Ascending aorta (tissue), 2 donors: ENCODE data around the gene FRAS1. TPM values are rescaled to one million over a fixed set of nuclear protein-coding genes. Genes with fewer than 3 reads are reported as not detected.
A peak's percentile ranks its signal among the peaks of the same experiment; 100 is the strongest.

Source experiments
- DNase-seq, 2 donors: peaks; one replicate each; pipeline ENCODE4 v3.0.0-alpha.2; 2019; ENCODE audit warnings: low spot score in 2 of 2
- H3K27ac ChIP-seq, 2 donors: fragments of 200-600 bp; sonication (generic); one replicate each; pipeline ENCODE4 v1.5.1; 2016 to 2017; ENCODE audit warnings: mild to moderate bottlenecking in 1 of 2
- H3K27me3 ChIP-seq: fragments of 200-600 bp; sonication (generic); one replicate; pipeline ENCODE4 v1.5.1; 2017
- H3K36me3 ChIP-seq, 2 donors: fragments of 200-600 bp; sonication (generic); one replicate each; pipeline ENCODE4 v1.5.1; 2016
- H3K4me1 ChIP-seq, 2 donors: fragments of 200-600 bp; sonication (generic); one replicate each; pipeline ENCODE4 v1.5.1; 2016 to 2017; ENCODE audit warnings: mild to moderate bottlenecking in 1 of 2
- H3K4me3 ChIP-seq, 2 donors: fragments of 200-600 bp; sonication (generic); one replicate each; pipeline ENCODE4 v1.5.1; 2016 to 2017; ENCODE audit warnings: mild to moderate bottlenecking in 1 of 2
- H3K9me3 ChIP-seq, 2 donors: fragments of 200-600 bp; sonication (generic); one replicate each; pipeline ENCODE4 v1.5.1; 2016
- CTCF ChIP-seq, 3 experiments: fragments of 200-600 bp in 2 of 3; fragments of 450-650 bp in 1 of 3; sonication (generic) in 2 of 3; IDR thresholded peaks; one replicate each; pipeline ENCODE4 v1.5.1; 2016 to 2019; ENCODE audit warnings: antibody characterized with exemption in 3 of 3, mild to moderate bottlenecking in 1 of 3, moderate library complexity in 1 of 3
- intact Hi-C: fragments of 100-400 bp; cut with DNase I; formaldehyde crosslinking; loops from one replicate; pipeline ENCODE4 v1.15.1; 2023
- total RNA-seq: library from RNA; depleted of rRNA; stranded (reverse); fragments of >200 nt; gene quantifications from one replicate; pipeline ENCODE4 v1.1.0, GENCODE V29; 2016

Gene FRAS1
- total RNA-seq, 1 donor from 2014 or later = 0.75 TPM

GRCh38 chr4:78056265-78057129 lies 626 bp upstream of the FRAS1 start:
- H3K4me3 ChIP-seq = peak overlapping the region; percentile 62 to 80
- no peak overlapping the region for H3K27ac ChIP-seq
- TF ChIP-seq CTCF (IDR thresholded peaks at IDR 0.05) = no peak
- no peaks in the 10 kb centered on the region for H3K27me3 ChIP-seq
- H3K4me1 ChIP-seq = peaks cover 8 to 14% of the 10 kb centered on the region in 2 donors
- DNase-seq = peak in 1 of 2 donors; percentile 84
- H3K36me3 ChIP-seq = no peaks in the 10 kb centered on the region
- H3K9me3 ChIP-seq = no peaks in the 10 kb centered on the region
- intact Hi-C loops = no loop called here

GRCh38 chr4:78057600-78058550 lies 752 bp downstream of the FRAS1 start:
- TF ChIP-seq CTCF (IDR thresholded peaks at IDR 0.05) = no peak
- Histone ChIP-seq H3K4me1 (peaks cover 8 to 14% of the 10 kb centered on the region in 2 donors), H3K27me3 (no peaks in the 10 kb centered on the region), H3K4me3 (peak overlapping the region; percentile 62 to 80), H3K27ac (no peak overlapping the region), H3K36me3 (no peaks in the 10 kb centered on the region), H3K9me3 (no peaks in the 10 kb centered on the region)
- intact Hi-C loops = no loop called here
- DNase-seq = no peak

GRCh38 chr4:78058591-78059523 lies 1.7 kb downstream of the FRAS1 start:
- Histone ChIP-seq H3K9me3 (no peaks in the 10 kb centered on the region), H3K36me3 (no peaks in the 10 kb centered on the region), H3K4me3 (peak overlapping the region; percentile 62 to 80), H3K27me3 (no peaks in the 10 kb centered on the region), H3K4me1 (peaks cover 8 to 14% of the 10 kb centered on the region in 2 donors), H3K27ac (no peak overlapping the region)
- intact Hi-C loops = no loop called here
- no peak for TF ChIP-seq CTCF (IDR thresholded peaks at IDR 0.05)
- no peak for DNase-seq

GRCh38 chr4:78059524-78059889 lies 2.4 kb downstream of the FRAS1 start:
- Histone ChIP-seq H3K27ac (no peak overlapping the region), H3K4me3 (peak overlapping the region; percentile 62 to 80), H3K27me3 (no peaks in the 10 kb centered on the region), H3K4me1 (peaks cover 8 to 14% of the 10 kb centered on the region in 2 donors), H3K9me3 (no peaks in the 10 kb centered on the region), H3K36me3 (no peaks in the 10 kb centered on the region)
- intact Hi-C loops = no loop called here
- TF ChIP-seq CTCF (IDR thresholded peaks at IDR 0.05) = peak in 2 of 3 experiments; percentile 35 to 36
- no peak for DNase-seq

- intact Hi-C loops = no loop called here
- Histone ChIP-seq H3K27ac (no peak overlapping the region), H3K9me3 (no peaks in the 10 kb centered on the region), H3K27me3 (no peaks in the 10 kb centered on the region), H3K36me3 (no peaks in the 10 kb centered on the region), H3K4me1 (peaks cover 8 to 14% of the 10 kb centered on the region in 2 donors), H3K4me3 (no peak overlapping the region)
- TF ChIP-seq CTCF (IDR thresholded peaks at IDR 0.05) = no peak
- no peak for DNase-seq
These were observed 2.8 kb downstream of the FRAS1 start for GRCh38 chr4:78059938-78060337.
